ENCODE measurements around the gene CBX7.

The CBX7 gene

DNA sequence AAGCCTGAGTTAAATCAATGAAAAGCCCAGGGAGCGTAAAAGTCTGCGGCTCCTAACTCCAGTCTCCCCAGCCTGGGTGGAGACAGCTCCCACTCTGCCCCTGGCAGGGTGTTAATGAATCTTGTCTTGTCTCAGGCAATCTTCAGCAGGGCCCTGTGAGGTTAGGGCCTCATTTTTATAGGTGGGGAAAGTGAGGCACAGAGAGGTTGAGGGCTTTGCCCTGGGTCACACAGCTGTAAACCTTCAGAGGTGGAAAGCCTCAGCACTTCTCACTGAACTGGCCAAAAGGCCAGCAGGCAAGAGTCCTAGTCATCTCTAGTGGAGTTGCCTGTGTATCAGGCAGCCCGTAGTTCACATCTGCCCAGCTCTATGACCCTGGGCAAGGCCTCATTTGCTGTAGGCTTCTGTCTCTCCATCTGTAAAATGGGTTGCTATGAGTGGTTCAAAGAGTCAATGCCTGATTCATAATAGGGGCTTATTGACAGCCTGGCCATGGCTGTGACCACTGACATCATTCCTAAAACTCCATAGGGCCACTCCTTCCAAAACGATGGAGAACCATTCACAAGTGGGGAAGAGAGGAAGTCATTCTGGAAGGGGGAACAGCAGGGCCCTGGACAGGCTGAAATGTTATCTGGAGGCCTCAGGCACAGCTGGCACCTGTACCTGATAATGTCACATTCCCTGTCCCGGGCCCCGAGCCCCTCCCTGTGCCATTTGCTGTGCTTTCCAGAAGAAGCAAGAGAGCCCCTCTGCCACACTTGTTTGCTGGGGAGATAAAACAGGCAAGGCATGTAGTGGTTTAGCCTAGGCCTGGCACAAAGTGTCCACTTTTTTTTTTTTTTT is 6.0 kb downstream of the CBX7 start:
- no peak for DNase-seq

DNA sequence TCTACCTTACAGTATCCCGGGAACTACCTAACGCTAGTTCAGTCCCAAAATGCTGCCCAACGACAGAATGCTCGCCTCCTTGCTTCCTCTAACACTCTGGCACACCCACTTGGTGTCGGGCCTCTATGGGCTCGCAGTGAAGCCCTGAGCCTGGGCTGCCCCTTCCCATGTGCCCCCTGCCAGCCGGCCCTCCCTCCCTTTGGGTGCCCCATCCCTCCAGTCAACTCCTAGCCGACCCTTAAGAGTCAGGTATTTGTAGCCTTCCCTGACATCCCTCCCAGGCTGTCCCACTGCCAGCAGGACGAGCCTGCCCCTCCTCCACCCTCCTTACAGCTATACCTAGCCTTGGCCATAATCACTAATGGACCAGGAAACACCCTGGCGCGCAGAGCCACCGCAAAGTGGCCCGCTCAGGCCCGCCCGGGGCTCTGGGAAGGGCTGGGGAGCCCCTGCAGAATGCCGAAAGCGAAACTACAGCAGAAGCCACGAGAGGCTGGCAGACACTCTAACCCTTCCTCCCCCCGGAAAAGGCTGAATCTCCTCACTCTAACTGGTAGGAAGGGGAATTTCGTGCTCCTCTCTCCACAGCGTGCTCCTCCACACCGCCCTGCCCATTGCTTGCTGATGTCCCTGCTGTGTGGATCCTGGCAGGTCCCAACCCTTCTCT is 8.2 kb downstream of the CBX7 start:
- DNase-seq: peak; percentile 45 to 55

DNA sequence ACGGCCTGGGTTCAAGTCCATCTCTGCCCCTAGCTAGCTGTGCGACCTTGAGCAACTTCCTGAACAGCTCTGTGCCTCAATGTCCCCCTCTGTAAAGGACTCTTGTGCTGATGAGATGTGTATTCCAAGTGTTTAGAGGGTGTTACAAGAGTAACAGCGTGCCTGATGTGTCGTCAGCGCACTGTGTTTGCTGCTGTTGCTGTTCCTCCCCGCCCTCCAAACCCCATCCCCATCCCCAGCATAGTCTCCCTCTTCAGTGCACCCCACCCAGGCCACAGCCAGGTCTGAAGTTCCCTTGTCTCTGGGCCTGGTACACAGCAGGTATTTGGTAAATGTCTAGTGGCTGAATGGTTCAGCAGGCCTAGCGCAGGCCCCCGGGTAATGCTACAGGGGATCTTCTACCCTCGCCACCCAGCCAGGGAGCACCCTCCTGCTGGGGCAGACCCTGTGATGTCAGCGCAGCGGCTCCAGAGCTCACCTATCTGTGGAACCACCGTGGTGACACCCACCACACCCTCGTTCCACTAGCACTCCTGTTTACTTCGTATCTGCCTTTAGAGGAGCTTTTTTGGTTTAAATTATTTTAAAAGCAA is 10.3 kb downstream of the CBX7 start:
- DNase-seq: no peak

DNA sequence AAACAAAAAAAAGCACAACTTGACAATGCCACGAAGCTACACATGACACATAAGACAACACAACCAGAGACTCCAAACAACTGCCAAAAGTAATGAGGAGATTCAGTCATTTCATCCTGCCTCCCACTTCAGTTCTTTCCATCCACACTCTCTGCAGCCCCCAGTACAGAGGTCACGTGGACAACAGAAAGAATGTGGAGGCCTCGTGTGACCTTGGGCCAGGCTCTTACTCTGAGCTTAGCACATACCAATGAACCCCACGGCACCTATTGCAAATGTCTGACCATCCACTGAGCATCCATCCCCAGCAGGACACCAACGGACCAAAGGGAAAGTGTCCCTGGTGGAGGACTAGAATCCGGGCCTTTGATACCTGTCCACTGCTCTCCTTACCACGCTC is 12.5 kb downstream of the CBX7 start:
- no peak for DNase-seq

DNA sequence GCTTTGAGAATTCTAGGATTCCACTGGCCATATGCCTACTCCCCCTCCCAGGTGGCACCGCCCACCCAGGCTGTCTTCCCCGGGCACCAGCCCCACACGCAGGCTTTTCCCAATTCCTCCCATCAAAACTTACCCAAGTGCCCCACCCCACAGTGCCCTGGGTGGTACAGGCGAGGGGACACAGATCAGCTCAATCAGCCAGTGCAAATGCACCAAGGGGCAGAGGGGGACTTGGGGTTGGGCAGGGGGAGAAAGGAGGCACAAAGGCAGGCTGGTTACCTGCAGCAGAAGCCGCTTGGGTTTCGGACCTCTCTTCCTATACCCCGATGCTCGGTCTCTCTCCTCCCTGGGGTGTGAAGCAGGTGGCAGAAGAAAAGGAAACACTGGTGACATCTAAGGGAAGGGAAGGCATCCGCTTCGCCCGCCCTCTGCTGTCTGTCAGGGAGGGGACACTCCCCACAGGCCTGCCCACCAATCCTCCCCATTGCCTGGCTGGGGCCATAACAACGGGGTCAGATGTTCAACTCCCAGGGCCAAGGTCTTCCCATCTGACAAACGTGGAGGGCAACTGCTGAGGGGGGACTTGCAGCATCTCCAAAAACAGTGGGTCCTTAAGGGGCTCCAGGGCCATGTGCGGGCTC is 14.0 kb downstream of the CBX7 start:
- DNase-seq: no peak

DNA sequence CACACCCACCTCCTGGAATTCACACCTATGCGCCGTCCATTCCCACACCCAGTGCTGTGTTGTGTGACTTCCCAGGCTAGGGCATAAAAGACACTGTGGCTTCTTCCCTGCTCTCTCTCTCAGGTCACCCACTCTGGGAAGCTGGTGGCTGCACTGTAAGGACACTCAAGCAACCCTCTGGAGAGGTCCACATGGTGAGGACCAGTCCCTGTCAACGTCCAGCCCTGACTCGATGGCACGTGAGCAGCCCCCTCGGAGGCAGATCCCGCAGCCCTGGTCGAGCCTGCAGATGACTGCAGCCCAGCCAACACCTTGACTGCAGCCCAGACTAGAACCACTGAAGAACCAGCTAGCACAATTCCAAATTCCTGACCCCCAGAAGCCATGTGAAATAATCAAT is 16.2 kb downstream of the CBX7 start:
- no peak for DNase-seq

DNA sequence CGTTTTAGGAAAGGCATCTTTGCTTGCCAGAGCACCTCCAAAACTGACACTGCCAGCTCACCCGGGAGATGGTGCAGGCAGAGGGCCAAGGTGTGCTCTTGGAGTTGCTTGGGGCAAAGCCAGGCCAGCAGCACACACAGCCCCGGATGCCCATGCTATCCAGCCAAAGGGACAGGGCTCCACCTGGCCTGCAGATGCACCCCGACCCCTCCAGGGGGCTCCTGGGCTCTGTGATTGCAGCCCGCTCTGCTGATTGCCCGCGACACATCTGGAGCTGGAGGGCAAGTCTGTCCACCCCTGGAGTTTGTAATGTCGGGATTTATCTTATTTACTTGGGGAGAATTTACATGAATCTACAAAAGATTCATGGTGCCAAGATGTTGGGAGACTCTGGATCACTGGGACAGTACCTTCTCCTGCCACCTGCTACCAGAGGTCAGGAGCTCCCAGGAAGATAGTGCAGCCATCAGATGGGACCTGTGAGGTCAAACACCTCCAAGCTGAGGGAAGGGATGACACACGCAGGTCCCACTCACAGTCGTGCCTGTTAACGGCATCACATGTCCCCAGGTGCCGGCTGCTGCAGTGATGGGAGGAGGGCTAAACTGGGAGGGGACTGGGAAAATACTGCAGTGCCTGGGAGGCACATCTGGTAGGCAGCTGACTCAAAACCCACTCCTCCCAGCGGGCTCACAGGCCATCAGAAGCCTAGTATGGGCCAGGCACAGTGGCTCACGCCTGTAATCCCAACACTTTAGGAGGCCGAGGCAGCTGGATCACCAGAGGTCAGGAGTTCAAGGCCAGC is 17.2 kb downstream of the CBX7 start:
- DNase-seq: peak; percentile 7 to 19

DNA sequence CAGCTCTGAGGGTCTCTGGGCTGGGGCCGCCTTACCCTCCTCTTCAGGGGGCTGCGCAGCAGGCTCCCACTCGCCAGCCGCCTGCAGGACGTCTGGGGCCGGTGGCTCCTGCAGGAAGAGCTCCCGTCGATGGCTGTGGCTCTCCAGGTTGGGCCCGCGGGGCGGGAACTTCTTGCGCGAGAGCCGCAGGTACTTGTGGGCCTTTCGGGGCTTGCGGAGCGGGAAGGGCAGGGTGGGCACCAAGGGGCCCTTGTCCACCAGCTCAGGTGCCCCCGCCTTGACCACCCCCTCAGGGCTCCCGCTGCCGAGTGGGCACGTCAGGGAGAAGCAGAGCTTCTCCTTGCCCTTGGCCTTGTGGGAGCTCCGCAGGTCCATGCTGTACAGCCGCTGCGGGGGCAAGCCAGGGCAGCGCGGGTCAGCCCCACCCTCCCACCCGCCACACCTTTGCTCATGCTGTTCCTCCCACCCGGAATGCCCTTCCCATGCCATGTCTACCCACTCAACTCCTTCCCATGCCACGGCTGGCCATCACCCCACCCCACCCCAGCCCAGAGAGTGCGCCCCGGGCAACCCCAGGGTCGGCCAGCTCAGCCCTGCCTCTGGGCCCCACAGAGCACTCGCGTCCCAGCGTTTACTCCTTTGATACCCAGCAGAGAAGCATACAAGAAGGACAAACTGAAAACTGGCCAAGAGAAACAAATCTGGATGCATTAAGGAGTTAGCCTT is 18.0 kb downstream of the CBX7 start:
- no peak for DNase-seq

DNA sequence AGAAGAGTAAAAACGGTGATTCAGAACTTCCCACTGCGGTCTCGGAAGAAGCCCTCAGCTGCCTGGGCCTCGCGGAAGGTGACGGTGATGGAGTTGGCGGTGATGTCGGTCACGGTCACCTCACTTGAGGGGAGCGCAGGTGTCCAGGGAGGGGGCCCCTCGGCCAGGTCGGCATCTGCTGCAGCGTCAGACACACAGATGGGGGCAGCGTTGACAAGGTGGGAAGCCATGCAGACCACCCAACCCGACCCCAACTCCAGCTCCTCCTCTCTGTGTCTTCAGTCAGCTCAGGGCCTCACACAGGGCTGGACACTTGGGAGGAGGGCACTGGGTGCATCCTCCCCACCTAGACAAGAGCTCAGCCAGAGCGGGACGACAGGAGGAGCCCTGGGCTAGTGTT is 18.6 kb downstream of the CBX7 start:
- DNase-seq: no peak

DNA sequence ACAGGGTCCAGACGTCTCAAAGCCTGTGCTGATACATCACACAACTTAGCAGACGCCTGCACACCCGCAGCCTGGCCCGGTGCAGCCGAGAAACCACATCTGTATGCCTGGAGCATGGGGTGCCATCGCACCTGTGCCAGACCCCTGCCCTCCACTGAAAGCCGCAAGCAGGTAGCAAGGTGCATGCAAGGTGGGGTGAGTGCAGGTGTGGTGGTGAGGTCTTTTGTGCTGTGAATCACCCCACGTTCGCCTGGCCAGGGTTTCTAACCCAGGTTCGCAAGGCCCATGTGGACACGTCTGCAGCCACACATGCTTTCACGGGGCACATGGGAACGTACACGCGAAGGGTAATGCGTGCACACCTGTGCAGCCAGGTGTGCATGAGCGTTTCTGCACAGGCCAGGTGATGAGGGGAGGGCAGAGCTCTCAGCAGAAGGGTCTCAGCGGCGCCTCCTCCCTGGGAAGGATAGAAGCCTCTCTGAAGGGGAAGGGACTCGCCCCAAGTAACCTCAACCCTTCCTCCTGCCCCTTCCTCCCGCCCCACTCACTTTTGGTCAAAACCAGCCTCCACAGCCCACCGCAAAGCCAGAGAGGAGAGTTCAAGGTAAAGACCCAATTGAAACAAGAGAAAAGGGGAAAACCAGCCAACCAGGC is 19.5 kb downstream of the CBX7 start:
- no peak for DNase-seq

DNA sequence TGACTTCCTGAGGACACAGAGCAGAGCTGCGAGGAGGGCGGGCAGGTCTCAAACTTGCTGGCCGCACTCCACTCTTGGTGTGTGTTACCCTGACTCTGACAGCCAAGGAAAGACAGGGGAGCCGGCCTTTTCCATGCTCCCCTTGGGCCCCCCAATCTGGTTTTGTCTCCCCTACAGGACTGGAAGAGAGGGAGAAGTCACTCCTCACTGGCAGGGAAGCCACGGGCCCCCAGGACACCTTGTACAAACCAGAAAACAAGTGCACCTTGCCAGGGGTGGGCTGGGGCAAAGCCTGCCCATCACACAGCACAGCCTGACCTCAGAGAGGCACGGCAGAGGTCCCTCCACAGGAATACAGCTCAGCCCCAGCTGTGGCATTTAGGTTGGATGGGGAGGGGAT is 20.2 kb downstream of the CBX7 start:
- no peak for DNase-seq

DNA sequence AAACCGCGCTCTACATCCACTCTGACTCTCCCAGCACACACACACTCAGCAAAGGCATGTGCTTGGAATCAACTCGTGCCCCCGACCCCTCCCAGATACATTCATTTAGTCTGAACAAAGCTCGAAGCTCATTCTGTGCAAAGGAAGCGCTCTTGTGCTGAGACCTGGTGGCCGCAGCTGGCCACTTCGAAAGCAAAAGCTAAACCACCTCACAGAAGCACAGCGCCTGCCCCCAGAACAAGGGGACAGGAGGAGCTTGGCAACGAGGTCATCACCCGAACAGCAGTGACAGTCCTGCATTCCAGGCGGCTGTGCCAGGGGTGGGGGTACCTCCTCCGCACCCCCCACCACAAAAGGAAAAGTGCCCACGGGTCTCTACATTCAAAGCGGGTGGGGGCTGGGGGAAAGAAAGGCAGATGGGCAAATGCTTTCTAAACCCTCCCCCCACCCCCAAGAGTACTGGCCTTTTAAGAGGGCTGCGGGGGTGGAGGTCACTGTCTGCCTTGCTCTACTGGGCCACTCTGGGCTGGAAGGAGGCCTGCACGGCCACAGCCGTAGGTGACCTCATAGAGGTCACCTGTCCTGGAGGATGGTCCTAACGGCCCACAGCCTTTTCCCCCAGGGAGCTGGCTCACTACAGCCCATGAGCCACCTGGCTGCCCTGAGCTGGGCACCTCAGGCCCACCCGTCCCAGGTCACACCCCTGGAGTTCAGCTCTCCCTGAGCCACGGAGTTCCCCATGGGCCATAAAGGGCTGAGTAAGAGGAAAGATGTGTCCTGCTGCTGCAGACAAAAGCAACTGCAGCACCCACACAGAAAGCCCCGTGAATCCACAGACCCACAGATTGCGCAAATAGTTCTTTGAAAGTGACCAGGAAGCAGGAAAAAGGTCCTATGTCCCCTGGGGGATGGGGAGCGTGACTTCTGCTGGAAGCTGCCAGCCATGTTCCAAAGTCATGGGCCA is 21.3 kb downstream of the CBX7 start:
- no peak for DNase-seq

DNA sequence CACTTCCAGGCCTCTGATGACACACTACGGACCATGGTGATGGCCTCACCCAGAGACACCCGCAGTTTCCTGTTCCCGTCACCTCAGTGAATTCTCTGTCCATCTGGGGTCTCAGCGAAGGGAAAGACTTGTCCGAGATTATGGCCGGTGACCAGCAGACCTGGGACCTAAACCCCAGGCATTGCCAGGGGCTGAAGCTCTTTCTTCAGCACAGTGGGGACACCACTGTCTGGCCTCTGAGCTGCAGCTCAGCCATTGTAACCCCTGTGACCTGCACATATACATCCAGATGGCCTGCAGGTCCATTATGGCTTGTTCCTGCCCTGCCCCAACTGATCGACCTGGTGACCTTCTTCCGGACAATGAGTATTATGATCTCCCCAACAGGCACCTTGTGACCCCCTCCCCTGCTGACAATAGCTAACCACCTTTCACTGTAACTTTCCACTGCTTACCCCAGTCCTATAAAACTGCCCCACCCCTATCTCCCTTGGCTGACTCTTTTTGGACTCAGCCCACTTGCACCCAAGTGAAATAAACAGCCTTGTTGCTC is 22.3 kb downstream of the CBX7 start:
- DNase-seq: no peak

DNA sequence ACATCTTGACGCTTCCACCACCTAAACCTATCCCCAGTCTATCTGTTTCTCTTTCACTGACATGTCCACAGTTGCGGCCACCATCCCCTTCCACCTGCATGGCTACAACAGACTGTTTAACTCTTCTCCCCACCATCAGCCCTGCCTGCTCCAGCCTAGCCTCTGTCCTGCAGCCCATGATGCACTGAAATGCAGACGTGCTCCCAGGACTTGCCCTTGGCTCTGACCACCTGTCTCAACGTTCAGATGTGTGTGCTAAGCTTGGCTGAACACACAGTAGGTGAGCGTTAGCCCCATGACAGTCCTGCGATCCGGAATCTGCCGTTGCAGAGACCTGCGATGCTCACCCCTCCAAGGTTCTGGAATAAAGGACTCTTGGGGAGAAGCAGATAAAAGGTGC is 22.7 kb downstream of the CBX7 start:
- no peak for DNase-seq

DNA sequence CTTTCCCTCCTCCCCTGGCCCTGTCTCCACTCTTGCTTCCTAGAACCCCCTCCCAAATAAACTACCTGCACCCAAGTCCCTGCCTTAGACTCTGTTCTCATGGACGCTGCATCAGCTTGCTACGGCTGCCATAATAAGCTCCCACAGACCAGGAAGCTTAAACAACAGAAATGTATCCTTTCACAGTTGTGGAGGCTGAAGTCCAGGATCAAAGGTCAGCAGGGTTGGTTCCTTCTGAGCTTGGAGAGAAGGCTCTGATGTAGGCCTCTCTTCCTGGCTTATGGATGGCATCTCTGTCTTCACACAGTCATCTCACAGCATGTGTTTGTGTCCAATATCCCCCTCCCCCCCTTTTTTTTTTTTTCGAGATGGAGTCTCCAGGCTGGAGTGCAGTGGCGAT is 23.4 kb downstream of the CBX7 start:
- no peak for DNase-seq

DNA sequence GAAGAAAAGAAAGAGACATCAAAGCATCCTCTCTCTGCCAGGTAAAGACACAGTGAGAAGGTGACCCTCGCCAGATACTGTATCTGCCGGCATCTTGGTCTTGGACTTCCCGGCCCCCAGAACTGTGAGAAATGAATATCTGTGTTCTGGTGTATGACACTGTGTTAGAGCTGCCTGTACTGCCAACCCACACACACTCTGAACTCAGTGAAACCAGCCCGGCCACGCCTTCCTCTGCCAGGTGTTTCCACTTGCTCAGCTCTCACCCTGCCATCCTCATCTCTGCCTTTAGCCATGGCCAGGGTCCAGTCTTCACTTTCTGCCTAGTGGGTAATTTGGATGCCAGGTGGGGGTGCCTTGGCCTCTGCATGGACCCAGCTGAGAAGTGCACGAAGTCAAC is 24.0 kb downstream of the CBX7 start:
- DNase-seq: no peak

DNA sequence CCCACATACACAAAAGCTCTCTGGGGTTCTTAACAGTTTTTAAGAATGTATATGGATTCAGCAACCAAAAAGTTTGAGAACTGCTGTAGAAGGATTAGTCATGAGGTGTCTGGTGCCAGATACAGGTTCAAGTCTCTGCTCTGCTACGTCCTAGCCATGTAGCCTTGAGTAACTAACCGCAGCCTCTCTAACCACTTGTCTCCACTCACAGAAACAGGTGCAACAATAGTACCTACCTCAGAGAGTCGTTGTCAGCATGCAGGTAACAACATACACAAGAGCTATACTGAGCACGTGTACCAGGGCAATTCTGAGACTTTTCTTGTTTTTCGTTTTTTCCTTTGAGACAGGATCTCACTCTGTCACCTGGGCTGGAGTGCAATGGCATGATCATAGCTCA is 26.9 kb downstream of the CBX7 start:
- no peak for DNase-seq

DNA sequence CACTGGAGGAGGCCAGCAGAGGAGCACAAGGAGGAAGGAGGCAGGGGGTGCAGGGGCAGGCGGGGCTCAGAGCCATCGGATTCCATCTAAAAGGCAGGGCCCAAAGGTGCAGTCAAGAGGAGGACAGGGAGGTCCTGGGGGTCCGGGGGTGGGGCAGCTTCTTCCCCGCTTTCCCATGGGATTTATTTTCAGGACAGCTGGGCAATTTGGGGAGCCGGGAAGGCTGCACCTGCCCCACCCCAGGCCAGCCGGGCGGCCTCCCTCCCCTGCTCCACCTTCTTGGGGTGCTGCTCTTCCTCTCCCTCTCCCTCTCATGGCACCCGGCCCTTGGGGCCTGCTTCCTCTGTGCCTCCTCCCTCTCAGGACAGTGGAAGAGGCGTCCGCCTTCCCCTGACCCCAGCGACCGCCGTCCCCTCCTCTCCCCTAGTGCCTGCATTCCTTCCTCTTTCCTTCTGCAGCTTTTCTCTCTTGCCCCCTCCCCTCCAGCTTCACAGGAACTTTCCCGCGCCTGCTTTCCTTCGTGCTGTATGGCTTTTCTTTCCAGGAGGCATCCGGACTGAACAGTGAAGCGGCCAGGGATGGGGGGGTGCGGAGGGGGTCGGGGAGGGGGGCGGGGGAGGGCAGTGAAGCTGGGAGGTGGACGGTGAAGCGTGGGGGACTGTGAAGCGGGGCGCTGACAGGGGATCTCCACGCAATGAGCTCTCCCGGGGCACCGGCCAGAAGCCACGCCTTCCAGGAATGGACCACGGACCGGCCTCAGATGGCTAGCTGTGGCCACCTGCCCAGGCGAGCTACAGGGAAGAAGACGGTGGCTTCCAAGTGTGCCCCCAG is 28.5 kb downstream of the CBX7 start:
- no peak for DNase-seq
